ENCODE data around the gene ATP11B. TPM values are rescaled to one million over a fixed set of nuclear protein-coding genes. Genes with fewer than 3 reads are reported as not detected.

The ATP11B gene
- total RNA-seq, 1 donor from 2014 or later = 73.2 TPM

DNA sequence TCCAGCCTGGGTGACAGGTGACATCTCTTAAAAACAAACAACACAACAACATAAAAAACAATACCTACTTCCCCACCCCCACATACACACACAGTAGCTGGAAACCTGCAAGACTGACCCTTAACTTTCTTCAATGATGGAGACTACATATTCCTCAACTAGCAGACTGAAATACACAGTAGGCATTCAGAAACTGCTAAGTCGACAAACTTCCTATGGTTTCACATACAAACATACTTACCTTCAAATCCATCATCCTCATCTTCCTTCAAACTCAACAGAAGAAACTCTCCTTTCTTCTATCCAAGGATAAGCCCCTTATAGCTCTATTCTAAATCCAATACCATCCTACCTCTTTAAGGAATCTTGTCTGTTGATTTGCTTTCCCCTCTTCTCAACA is 156.4 kb downstream of the ATP11B start:
- Mint-ChIP-seq H3K27ac (ENCODE audit: unreplicated experiment) (no peak overlapping the region), H3K4me1 (ENCODE audit: low read depth) (no peaks in the 10 kb centered on the region)

DNA sequence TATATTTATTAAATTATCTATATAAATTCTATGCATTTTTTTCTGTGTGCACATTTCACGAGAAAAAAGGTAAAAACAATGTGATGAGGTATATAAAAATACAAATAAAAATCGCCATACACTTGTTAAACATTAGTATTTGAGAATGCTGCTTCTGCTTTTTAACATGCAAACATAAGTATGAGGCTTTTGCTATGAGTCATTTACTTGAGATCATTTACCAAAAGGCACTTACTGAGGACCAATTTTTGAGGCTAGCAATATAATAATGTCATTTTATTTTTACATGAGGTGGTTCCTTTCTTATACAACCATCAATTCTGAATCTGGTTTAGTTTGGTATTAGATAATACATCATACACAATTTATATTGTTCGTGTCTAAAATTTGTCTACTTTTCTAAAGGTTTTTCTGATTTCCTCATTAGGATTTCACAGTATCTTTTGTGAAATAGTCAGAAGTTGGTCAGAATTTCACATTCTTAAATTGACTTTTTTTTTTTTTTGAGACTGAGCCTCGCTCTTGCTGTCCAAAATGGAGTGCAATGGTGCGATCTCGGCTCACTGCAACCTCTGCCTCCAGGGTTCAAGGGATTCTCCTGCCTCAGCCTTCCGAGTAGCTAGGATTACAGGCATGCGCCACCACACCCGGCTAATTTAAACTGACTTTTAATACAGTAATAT is 161.4 kb downstream of the ATP11B start:
- Mint-ChIP-seq H3K27me3 (ENCODE audit: low read depth) (no peaks in the 10 kb centered on the region), H3K4me3 (ENCODE audit: unreplicated experiment) (no peak overlapping the region), H3K36me3 (ENCODE audit: low read depth) (peaks cover 25% of the 10 kb centered on the region), H3K9me3 (ENCODE audit: low read depth) (no peaks in the 10 kb centered on the region), H3K27ac (ENCODE audit: unreplicated experiment) (no peak overlapping the region), H3K4me1 (ENCODE audit: low read depth) (peaks cover 5% of the 10 kb centered on the region)
- DNase-seq (ENCODE audit: low spot score) = no peak
- TF ChIP-seq CTCF (IDR thresholded peaks at IDR 0.05) = no peak

More for the DNA sequence above, 156.4 kb downstream of the ATP11B start:
- no peak overlapping the region for H3K4me3 Mint-ChIP-seq (ENCODE audit: unreplicated experiment)
- TF ChIP-seq CTCF (IDR thresholded peaks at IDR 0.05) = no peak
- no peak for DNase-seq (ENCODE audit: low spot score)
- no peaks in the 10 kb centered on the region for H3K9me3 Mint-ChIP-seq (ENCODE audit: low read depth)
- H3K36me3 Mint-ChIP-seq (ENCODE audit: low read depth) = peaks cover 29% of the 10 kb centered on the region
- no peaks in the 10 kb centered on the region for H3K27me3 Mint-ChIP-seq (ENCODE audit: low read depth)

DNA sequence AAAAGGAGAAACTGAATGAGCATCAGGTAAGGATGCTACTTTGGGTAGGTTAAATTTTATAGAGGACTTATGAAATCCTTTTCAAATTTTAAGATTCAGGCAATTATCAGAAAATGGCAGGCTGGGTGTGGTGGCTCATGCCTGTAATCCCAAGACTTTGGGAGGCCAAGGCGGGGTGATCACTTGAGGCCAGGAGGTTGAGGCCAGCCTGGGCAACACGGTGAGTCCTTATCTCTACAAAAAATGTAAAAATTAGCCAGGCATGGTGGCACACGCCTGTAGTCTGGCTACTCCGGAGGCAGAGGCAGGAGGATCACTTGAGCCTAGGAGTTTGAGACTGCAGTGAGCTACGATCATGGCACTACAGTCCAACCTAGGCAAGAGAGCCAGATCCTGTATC is 163.9 kb downstream of the ATP11B start:
- Mint-ChIP-seq H3K27me3 (ENCODE audit: low read depth) (no peaks in the 10 kb centered on the region), H3K4me1 (ENCODE audit: low read depth) (peaks cover 13% of the 10 kb centered on the region), H3K9me3 (ENCODE audit: low read depth) (no peaks in the 10 kb centered on the region), H3K36me3 (ENCODE audit: low read depth) (peaks cover 17% of the 10 kb centered on the region), H3K27ac (ENCODE audit: unreplicated experiment) (no peak overlapping the region), H3K4me3 (ENCODE audit: unreplicated experiment) (no peak overlapping the region)
- DNase-seq (ENCODE audit: low spot score) = no peak
- no peak for TF ChIP-seq CTCF (IDR thresholded peaks at IDR 0.05)

DNA sequence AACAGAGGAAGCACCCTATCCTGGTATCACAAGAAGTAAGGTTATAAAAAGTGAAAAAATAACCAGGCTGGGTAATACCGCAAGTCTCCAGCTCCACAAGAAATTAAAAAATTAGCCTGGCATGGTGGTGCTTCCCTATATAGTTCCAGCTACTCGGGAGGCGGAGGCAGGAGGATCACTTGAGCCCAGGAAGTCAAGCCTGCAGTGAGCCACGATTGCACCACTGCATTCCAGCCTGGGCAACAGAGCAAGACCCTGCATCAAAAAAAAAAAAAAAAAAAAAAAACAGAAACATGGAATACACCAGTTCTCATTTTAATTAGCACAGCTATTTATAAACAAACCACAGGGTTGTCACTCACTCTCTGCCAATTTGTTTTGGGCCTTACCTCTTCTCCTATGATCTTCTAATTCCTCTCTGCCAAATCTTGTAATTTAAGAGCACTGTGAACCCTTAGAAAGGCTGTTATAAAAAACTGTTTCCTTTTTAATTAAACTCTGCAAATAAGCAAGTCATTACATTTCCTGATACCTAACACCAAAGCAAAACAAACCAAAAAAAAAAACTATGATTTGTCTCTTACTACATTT is 164.5 kb downstream of the ATP11B start:
- TF ChIP-seq CTCF (IDR thresholded peaks at IDR 0.05) = no peak
- no peak for DNase-seq (ENCODE audit: low spot score)
- no peak overlapping the region for H3K4me3 Mint-ChIP-seq (ENCODE audit: unreplicated experiment)
- peaks cover 13% of the 10 kb centered on the region for H3K4me1 Mint-ChIP-seq (ENCODE audit: low read depth)
- H3K9me3 Mint-ChIP-seq (ENCODE audit: low read depth) = no peaks in the 10 kb centered on the region
- no peaks in the 10 kb centered on the region for H3K27me3 Mint-ChIP-seq (ENCODE audit: low read depth)
- H3K27ac Mint-ChIP-seq (ENCODE audit: unreplicated experiment) = no peak overlapping the region
- H3K36me3 Mint-ChIP-seq (ENCODE audit: low read depth) = peaks cover 13% of the 10 kb centered on the region

DNA sequence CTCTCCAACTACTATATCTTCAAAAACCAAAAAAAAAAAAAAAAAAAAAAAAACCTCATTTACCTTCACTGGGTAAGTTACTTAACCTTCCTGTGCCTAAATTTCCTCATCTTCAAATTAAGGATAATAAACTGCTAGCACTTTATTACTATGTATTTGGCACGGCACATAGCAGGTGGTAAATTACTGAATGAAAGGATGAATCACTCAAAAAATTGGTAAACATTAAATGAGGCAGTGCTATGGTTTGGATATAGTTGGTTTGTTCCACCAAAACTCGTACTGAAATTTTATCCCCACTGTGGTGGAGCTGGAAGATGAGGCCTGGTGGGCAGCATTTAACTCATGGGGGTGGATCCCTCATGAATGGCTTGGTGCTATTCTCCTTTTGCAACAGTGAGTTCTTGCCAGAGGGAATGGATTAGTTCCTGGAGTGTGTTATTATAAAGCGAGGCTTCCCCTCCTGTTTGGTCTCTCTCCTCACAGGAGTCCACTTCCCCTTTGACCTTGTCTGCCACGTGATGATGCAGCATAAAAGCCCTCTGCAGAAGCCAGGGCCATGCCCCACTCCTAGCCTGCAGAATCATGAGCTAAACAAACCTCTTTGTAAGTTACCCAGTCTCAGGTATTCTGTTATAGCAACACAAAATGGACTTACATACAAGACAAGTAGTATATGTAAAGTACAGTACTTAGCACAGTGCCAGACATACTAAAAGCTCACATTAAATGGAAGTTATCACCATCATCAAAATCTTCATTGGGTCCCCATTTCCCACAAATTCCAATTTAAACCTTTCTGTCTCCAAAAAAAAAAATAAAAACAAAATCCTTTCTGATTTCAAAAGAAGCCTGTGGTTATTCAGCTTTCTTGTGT is 166.4 kb downstream of the ATP11B start:
- no peak for DNase-seq (ENCODE audit: low spot score)
- Mint-ChIP-seq H3K27ac (ENCODE audit: unreplicated experiment) (no peak overlapping the region), H3K36me3 (ENCODE audit: low read depth) (peaks cover 13% of the 10 kb centered on the region), H3K4me1 (ENCODE audit: low read depth) (peaks cover 13% of the 10 kb centered on the region), H3K4me3 (ENCODE audit: unreplicated experiment) (no peak overlapping the region), H3K27me3 (ENCODE audit: low read depth) (no peaks in the 10 kb centered on the region), H3K9me3 (ENCODE audit: low read depth) (no peaks in the 10 kb centered on the region)
- no peak for TF ChIP-seq CTCF (IDR thresholded peaks at IDR 0.05)
